ENCODE results near the gene RHCG.

RHCG gene

DNA sequence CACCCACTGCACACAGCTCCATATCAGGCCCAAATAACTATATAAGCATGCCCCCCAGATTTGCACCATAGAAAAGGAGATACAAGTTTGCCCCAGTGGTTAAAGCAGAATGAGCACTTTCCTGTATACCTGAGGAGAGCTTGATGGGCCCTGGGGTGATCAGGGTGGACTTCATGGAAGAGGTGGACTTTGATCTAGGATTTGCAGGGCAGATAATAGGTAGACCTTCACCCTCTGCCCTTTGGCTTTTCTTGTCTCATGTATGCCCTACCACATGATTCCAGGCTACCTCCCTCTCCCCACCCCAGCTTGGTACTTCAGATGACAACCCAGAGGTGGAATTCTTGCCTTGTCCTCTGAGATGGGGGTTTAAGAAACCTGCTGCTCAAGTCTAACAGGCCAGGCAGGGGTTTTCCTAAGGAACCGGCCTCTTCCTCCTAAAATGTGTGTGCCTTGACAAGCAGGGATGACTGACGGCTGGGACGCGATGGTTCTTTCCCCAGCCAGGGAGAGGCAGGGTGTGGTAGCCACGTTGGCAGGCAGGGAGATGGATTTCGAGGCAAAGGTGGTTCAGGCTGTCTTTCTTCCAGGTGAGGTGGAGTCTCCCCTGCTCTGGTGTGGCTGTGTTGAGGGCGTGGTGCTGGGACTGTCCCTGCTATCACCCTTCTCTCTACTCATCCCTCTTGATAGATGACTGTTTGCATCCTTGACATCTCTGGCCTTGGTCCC is 6.6 kb upstream of the RHCG start:
- FAIRE-seq = no peak

DNA sequence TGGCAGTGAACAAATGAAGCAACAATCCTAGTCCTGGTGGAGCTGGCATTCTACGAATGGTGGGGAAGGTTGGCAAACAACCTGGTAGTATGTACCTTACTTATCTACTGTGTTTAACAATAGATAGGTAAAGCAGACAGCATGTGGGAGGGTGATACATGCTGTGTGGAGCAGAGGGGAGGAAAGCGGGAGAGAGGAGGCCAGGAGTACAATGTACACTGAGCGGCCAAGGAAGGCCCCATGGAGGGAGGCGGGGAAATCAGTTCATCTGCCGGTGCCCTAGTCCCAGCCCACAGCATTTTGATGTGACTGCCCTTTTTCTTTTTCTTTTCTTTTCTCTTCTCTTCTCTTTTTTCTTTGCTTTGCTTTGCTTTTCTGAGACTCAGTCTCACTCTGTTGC is 5.3 kb upstream of the RHCG start:
- no peak for FAIRE-seq

DNA sequence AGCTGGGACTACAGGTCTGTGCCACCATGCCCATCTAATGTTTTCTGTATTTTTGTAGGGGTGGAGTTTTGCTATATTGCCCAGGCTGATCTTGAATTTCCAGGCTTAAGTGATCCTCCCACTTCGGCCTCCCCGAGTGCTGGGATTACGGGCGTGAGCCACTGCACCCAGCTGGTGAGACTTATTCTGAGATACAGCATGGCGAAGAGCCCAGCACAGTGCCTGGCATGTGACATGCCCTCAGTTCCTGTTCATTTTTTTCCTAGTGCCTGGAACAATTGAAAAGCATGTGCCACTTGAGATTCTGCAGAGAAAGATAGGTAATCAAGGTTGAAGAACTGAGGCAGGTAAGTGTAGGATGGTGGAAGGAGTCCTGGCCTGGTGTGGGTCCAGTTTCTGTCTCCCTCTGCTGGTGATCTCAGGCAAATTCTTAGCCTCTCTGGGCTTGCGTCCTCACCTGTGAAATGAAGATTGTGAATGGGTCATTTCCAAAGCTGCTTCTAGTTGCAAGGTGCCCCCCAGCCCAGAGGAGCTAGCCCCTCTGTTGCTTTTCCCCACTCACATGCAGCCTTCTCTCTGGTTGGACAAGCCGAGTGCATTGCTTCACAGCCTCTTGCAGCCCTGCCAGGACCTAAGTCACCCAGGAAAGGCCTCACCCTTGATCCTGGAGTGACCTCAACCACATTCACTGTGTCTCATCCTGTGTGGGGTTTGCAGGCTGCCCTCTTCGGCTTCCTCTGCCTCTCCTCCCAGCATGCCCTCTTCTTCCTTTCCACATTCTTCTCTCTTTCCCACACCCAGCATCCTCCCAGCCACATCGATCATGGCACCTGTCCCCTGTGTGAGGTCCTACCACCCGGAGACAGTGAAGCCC is 4.3 kb upstream of the RHCG start:
- FAIRE-seq = no peak

DNA sequence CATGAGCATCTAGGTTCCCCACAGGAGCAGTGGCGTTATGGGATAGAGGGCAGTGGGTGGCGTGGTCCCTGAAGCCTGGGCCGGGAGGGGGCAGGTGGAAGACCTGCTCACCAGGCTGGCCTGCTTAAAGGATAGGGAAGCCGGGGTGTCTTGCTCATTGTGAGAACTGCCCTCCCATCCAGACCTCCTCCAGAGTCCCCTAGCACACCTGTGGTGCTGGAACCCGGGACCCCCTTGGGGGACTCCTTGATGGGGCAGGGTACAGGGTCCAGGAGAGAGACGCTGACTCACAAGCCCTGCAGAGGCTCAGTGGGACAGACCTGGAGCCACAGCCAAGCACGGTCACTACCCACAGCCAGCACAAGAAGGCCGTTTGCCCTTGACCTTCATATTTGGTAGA is 2.8 kb upstream of the RHCG start:
- no peak for FAIRE-seq

DNA sequence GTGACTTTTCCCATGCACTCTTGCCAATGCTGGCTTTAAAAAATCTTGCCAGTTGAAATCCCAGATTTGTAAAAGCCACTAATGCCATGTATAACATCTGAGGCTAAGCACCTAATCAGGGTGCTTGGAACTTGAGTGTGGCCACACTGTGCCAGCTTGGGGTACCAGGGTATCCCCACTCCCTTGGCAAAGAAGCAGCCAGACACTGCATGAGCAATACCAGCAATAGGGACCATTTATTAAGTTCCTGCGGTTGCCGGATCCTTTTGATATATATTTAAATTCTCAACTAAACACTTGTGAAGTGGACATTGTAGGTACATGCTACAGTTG is 2.2 kb upstream of the RHCG start:
- FAIRE-seq = no peak

DNA sequence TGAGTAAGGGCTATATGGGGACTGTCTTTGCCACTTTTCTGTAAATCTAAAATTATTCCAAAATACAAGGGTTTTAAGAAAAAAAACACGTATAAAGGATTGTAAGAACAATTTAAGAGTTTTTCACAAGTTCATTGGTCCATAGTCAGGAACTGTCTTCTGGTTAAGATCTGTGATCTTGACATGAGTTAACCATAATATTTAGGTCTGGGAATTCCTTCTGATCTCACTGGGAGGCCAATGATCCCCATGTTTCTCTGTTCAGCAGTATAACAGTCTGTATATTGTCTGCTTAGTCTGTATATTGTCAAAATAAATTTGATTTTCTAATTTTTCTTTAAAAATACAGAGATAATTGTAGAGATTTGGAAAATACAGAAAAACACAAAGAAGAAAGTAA is 848 bp upstream of the RHCG start:
- no peak for FAIRE-seq

DNA sequence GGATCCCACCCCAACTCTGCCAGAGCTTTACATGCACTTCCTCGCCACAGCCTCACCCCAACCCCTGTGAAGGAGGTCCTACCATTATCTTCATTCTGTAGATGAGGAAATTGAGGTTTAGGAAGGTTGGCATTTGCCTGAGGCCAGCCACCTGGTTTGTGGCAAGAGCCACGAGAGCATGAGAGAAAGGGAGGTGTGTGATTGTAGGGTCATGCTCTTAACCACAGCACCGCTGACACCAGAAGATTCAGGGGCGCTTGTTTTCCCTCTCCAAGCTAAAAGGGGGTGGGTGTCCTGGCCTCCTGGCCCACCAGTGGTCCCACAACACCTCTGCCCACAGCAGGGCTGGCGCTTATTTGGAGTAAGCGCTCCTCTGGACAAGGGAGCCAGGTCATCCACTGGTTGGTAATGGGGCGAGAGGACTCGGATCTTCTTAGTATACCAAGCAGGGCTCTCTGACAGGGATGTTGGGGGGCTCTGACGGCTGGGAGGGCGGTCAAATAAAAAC is 691 bp downstream of the RHCG start:
- FAIRE-seq = no peak

DNA sequence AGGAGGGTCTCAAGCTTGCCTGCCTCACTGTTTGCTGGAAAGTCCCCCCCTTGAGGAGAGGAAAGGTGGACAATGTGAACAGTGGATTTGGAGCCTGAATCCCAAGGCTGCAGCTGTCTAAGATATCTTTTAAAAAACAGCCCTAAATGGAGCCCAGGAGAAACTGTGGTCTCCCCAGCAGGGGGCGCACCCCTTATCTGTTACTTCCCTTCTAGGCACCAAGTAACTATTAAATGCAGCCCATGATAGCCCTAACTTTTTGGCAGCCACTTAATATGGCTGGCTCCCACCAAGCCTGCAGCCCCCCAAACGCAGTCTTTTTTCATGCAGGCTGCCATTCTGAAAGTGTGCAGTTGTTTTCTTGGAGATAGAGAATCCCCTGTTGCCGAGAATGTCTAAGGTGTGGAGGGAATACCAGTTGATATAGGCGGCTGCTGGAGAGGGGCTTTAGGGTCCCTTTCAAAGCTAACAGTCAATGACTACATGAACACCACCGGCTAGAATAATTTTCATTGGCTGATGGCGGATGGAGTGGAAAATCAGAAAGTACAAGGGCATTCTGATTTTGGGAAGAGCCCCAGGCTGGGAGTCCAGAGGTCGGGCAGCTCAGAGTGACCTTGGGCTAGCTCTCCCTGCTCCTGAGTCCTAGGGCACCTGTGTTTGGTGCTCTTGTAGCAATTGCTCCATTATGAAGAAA is 1.3 kb downstream of the RHCG start:
- FAIRE-seq = no peak

DNA sequence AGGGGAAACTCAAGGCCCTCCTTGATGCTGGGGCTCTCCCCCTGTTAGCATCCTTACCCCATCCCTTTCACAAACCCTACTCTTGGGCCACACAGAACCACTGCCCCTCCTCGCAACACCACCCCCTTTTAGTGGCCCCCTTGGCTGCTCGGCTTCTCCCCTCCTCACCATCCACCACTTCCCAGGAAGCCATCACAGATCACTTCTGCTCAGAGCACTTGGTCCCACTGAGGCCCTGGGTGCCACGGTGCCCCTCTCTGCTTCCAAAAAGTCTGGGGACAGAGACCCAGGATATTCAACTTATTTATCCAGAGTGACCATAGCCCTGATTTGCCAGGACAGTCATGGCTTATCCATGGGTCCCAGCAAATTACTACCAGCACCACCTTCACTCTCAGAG is 2.4 kb downstream of the RHCG start:
- no peak for FAIRE-seq

DNA sequence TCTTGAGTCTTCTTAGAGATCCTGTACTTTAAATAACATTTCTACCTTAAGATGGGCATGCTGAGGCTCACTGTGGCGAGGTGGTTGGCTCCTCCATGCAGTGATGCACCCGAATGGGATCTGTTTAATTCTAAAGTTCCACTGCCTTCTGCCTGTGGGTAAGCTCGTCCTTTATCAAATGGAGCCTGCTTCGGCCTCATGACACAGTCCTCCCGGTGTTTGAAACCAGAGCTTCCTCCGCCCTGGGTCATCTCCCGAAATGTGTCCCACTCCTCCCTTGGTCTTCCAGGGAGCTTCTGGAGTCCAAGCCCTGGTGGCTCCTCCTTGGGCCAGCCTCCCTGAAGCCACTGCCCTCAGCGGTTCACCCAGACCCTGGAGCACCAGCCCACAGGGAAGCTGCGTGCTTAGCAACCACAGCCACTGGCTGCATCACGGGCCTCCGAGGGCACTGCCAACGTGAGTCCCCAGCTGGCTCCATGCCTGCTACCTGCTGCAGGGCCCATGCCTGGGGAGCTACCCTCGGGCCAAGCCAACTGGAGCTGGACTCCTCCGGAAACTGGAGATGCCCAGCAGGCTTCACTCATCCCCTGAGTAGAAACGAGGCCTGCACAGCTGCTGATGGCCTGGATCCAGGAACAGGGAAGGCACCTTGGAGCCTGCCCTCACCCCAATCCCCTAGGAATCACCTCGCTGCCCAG is 3.3 kb downstream of the RHCG start:
- no peak for FAIRE-seq

DNA sequence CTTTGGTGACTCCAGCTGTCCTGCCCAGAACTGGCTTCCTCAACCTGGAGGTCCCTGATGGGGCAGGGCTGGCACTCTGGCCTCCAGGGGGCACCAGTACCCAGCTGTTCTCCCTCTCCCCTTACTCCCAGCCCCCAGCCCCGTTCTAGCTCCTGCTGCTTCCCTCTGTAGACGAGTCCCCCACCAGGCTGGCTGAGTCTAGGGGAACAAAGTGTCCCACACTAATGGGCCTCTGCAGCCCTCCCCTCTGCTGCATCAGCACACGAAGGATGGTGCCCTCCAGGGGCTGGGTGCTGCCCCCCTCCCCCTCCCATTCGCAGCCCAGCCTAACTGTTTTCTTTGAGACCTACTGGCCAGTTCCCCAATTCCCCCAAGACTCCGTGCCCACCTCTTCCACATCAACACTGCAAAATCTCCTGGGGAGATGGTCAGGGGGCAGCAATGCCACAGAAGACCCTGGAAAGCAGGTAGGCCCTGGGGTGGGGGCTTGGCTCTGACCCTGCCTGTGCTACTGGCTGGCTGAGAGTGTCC is 4.2 kb downstream of the RHCG start:
- no peak for FAIRE-seq

DNA sequence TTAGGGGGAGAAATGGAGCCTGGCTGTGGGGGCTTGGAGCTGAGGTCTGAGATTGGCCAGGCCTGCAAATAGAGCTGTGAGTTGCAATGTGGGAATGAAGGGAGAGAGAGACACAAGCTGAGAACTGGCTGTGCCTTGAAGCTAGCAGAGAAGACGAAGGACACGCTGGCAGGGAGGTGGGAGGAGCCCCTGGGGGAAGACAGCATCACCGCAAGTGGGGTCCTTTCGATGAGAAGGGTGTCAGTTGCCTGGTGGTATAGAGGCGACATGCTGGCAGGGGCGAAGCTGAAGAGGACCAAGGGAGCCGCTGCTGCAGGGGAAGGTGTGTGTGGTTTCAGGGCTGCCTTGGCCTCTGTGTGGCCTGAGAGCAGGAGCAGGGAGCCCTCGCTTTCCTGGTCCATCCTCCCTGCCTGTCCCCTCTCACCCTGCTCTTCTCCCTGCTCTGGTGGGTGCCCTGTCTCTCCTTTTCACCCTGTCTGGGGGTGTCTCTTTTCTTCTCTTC is 5.5 kb downstream of the RHCG start:
- FAIRE-seq = no peak

DNA sequence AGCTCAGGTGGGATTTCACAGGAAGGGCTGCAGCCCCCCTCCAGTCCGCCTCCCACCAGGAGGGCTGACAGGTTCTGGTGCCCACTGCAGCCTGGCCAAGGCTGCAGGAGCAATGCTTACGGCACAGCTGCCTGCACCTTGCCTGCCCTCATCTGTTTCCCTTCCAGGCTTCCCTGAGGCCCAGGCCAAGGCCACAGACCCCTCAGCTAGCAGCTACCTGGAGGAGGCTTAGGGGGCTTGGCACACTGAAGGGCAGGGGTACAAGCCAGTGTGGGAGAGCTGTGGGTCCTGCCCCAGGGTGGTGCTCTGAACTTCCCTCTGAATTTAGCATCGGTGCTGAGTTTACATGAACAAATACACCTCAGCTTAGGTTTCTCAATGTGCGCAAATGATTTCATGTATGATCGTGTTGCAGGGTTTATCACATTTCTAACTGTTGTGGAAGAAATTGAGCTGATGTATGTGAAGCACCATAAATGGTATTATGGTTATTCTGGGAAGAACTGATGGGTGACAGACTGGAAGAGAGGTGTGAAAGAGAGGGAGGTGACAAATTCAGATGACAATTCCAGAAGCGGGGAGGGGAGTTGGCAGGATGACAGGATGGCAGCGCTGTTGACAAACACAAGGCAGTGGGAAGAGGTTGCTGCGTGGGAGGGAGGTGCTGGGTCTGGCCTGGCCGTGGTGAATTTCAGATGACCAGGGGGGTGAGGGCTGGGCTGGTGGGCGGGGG is 6.1 kb downstream of the RHCG start:
- no peak for FAIRE-seq

DNA sequence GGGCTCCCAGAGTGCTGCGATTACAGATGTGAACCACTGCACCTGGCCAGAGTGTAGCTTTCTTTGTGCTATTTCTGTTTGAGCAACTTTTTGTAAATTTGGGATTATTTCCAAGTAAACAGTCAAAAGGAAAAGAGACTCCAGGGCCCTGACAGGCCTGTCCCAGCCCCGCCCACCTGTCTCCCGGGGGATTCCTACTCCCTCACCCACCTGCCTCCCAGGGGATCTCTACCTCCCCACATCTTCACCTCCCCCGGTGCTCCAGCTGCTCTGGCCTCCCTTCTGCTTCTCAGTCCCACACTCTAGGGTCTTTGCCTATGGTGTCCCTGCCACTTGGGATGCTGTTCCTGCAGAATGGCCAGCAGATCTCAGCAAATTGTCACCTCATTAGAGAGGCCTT is 7.0 kb downstream of the RHCG start:
- no peak for FAIRE-seq

DNA sequence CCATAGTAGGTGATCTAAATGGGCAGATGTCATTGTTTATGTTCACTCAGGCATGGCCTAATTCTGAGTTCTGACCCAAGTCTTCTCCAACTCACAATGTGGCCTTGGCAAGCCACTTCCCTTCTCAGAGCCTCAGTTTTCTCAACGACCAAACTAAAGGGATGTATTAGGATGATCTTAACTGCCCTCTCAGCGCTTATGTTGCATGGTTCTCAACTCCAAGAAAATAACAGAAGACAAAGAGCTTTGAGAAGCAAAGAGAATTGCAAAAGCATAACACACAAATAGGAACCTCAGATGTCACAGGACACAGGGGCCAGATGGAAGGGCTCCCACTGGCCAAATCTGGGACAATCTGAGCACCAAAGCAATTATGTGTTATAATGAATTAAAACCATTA is 8.6 kb downstream of the RHCG start:
- no peak for FAIRE-seq

DNA sequence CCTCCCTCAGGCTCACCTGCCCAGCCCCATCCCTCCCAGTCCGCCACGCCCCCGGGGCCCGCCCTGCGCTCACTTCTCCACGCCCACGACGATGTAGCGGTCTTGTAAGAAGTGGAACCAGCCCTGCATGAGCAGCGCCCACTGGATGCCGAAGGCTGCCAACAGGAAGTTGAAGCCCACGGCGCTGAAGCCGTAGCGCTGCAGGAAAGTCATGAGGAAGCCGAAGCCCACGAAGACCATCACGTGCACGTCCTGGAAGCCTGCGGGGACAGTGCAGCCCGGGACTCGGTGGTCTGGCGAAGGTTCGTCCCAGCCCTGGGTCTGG is 9.7 kb downstream of the RHCG start:
- FAIRE-seq = no peak

DNA sequence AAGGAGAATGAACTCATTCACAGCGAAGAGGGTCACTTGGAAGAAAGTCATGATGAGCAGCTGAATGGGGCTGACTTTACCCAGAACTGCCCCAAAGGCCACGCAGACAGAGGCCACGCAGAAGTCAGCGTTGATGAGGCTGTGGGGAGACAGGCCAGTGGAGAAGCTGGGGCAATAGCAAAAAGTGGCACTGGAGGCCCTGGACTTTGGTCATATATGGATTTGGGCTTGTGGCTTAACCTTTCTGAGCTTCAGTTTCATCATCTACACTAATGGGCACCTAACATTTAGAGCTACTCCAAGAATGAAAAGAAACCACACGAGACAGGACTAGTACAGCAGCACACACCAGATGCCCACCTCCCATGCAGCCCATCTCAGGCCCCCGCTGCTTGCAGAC is 13.3 kb downstream of the RHCG start:
- FAIRE-seq = no peak

DNA sequence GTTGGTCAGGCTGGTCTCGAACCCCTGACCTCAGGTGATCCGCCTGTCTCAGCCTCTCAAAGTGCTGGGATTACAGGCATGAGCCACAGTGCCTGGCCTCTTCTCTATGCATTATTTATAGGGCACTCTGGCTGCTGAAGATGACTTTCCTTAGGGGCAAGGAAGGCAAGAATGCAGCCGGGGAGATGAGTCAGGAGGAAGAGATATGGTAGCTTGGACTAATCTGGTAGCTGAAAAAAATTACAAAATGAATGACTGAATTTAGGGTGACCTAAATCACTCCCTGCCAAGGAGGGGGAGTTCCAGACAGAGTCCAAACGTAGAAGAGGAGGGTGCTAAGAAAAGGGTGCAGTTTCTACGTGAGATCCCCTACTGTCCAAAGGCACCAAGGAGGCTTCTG is 14.2 kb downstream of the RHCG start:
- no peak for FAIRE-seq

DNA sequence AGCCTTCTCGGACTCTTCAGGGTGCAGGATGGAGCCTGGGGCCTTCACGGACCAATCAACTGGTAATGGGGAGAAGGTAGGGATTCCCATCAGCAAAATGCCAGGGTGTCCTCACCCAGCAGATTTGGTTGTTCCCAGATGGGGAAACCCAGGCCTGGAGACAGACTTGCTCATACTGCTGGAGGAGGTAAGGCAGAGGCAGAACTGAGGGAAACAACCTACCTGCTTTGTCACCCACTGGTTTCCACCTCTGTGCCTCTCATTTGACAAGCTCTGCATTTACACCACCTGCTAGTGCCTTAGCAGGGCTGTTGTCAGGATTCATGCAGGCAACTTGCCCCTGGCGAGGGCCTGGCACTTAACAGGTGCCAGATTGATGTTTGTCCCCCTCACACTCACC is 15.9 kb downstream of the RHCG start:
- FAIRE-seq = no peak

DNA sequence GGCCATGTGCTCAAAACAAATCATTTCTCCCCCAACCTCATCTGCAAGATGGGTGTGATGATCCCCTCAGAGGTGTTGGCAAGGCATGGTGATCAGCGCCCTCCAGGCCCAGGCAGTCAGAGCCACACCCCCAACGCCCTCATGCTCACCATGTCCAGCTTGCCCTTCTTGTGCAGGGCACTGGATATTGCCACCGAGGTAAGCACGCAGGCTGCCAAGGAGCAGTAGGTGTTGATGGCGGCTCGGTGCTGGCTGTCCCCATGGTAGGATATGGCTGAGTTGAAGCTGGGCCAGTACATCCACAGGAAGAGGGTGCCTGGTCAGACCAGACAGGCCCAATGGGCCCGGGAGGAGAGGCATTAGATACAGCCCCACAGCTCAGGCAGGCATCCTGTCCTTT is 17.2 kb downstream of the RHCG start:
- no peak for FAIRE-seq

DNA sequence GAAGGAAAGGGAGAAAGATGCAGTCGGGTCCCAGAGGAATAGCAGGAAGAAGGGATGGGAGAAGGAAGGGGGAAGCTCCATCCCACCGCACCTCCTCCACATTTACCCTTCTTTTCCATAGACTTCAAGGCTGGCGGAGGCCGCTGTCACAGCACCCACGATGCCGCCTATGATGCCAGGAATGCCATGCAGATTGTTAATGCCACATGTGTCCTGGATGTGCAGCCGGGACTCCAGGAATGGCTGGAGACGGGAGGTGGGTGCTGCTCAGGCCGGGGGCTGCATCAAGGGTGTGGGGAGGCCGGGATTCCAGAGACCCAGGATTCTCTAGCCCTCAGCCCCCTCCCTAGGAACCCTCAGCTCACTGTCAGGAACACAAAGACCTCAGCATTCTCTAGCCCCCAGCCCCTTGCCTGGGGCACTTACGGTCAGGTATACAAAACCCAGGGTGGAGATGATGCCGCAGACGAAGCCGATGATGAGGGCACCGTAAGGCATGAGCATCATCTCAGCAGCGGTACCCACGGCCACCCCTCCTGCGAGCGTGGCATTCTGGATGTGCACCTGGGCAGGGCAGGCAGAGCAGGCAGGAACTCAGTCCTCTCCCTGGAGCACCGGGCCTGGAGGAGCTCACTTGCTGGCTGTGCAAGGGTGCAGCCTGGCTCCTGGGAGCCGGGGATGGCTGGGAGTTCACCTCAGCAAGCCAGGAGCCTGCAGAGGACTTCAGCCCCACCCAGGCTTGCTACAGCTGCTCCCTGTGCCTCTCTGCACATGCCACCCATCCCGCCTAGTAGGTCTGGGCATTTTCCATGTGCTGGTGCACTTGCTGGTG is 18.8 kb downstream of the RHCG start:
- no peak for FAIRE-seq

Measured in islet of Langerhans (tissue), 1 donor.